GM19239 (cell line): ENCODE measurements around the gene GNAT1.

Source experiments
- DNase-seq: peaks from one replicate; pipeline ENCODE4 v3.0.0; 2011; ENCODE audit warnings: low spot score; ENCODE audit not compliant: insufficient read length
- FAIRE-seq: peaks from 2 replicates; lab custom pipeline; 2011; peaks lifted over from hg19 to GRCh38; lab: Jason Lieb, UNC

Gene GNAT1

DNA sequence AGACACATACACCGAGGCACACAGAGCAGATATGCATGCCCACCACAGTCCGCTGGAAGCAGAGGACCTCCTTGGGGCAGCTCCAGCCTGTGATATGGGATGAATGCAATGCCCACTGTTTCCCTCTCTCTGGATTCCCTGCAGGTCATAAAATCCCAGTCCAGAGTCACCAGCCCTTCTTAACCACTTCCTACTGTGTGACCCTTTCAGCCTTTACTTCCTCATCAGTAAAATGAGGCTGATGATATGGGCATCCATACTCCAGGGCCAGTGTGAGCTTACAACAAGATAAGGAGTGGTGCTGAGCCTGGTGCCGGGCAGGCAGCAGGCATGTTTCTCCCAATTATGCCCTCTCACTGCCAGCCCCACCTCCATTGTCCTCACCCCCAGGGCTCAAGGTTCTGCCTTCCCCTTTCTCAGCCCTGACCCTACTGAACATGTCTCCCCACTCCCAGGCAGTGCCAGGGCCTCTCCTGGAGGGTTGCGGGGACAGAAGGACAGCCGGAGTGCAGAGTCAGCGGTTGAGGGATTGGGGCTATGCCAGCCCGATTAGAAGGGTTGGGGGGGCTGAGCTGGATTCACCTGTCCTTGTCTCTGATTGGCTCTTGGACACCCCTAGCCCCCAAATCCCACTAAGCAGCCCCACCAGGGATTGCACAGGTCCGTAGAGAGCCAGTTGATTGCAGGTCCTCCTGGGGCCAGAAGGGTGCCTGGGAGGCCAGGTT is at the start of gene GNAT1:
TSS of gene GNAT1 (plus strand) at position 675 of the 725 bp plus-strand sequence. CDS start 116 bp downstream, outside the sequence.
- no peak for FAIRE-seq
- DNase-seq: no peak

DNA sequence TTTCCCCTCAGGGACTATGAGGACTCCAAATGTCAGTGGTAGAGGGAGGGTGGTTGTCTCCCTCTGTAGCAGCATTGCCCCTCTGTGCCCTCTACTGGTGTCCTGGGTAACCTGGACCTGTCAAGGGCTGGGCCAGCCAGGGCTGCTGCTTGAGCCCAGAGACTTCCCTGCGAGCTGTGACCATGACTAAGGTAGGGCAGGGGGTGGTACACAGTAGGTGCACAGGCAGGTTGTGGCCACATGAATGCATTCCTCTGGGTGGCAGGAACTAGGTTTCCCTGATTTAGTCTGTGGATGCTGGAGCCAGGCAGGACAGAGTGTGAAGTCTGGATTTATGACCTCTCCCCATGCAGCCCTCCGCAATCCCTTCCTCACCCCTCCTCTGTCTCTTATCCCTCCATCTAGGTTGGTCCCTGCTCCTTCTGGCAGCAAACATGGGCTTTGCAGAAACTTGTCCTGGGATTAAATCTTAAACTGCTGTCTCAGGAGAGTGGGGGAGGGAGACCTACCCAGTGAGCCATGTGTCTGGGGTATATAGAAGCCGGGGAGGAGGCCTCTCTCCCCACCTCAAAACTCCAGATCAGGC is 45.0 kb upstream of the GNAT1 start:
- FAIRE-seq (no peak), DNase-seq (no peak)

DNA sequence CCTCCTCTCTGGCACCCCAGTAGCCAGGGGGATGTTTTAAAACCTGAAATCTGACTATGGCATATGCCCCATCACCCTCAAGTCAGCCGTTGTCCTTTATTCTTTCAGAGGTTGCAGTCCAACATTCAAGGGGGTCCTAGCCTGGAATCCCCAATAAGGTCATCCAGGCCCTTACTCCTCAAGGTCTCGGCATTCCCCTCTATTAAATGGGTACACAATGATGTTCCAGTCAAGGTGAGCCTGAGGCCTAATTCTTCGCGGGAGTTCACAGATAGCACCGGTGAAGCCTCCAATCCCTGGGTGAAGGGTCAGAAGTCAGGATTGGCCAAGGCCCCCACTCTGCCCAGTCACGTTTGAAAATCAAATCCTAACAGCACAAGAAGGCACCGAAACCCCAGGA is 44.4 kb upstream of the GNAT1 start:
- no peak for FAIRE-seq
- no peak for DNase-seq

DNA sequence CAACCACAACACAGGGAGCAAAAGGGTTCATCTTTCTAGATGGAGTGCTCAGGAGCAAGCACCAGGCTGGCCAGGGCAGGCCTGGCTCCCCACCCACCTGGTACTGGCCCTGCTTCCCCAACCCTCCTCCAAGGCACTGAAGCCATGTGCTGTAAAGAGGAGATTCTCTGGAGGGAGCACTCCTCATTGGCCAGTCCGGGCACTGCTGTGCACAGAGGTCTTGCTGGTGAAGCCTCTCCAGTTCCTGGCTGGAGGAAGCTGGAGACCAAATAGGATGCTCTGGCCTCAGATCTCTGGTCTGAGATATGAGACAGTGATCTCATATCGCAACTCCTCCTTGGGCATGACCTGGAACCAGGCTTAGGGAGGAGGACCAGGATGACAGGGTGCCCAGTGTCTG is 44.0 kb upstream of the GNAT1 start:
- FAIRE-seq: no peak
- DNase-seq: no peak

DNA sequence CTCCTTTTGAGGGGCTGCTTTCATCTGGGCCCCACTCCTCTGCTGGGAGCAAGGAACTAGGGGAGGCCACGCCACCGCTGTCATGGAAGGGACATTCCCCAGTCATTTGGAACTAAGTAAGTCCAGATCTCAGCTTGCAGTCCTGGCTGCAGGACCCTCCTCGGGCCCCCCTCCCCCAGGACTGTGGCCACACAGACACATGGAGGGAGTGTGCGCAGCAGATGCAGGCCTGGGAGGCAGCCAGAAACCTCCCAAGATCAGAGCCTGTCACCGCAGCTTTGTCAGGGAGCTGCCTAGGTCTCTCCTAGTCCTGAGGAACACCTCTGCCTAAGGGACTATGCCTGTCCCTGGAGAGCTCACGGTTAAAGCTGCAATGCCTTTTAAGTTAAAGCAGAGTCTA is 43.5 kb upstream of the GNAT1 start:
- no peak for FAIRE-seq
- no peak for DNase-seq

DNA sequence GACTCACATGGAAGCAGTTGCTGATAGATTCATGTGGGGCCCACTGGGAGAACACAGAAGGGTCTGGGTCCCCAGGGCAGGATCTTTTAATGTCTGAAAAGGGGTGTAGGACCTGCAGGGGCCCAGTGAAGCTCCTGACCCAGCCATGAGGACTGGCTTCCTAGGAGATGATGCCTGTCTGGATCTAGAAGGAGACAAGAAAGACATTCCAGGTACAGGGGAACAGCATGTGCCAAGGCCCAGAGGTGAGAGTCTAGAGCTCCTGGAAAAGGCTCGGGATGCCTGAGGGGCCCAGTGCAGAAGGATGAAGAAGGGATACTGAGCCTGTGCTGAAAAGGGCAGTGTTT is 41.0 kb upstream of the GNAT1 start:
- DNase-seq (no peak), FAIRE-seq (no peak)

DNA sequence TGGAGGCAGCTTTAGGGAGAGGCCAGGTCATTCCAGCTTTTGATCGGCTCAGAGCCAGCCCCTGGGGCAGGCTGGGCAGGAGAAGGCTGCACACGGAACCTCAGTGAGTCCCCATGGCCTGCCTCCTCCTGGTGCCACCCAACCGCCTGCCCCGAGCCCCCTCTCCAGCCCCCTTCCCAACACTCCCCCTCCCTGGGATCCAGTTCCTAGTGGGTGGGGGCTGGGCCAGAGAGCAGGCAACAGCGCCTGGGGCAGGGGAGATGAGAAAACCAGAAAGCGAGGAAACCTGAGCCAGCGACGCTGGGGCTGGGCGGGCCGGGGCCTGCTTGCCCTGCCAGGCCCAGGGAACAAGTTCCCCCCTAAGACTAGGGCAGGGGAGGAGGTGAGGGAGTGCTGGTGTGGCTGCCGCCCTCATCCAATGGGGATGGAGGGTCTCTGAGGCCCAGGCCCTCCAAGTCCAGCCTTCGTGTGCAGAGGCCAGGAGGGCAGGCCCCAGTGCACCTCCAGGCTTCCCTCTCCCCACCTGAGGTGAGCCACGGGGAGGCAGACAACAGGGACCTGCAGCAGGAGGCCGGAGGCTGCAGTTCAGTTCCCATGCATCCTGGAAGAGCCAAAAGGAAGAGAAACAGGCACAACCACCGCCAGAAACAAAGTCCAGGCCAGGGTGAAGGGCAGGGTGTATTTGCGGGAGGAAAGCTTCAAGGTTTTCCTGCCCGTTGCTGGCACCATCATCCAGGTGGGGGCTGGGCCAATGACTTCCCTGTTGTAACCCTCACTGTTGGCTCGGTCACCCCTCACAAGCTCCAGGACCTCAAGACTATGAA is 40.3 kb upstream of the GNAT1 start:
- FAIRE-seq (no peak), DNase-seq (no peak)

DNA sequence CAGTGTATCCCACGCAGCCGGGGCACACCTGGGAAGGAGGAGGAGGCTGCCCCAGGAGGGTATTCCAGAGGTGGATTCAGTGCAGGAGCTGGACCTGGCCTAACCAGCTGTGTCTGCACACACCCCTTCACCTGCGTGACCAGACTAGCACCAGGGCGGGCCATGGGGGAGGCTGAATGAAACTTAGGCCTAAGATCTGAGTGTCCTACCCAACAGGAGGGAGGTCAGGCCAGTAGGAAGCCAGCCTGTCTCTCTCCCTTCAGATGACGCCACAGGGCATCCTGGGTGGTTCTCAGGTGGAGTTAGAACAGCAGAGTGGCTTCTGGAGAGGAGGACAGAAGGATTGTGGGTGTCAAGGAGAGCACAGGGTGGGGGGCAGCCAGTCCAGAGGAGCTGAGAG is 39.7 kb upstream of the GNAT1 start:
- FAIRE-seq: no peak
- no peak for DNase-seq

DNA sequence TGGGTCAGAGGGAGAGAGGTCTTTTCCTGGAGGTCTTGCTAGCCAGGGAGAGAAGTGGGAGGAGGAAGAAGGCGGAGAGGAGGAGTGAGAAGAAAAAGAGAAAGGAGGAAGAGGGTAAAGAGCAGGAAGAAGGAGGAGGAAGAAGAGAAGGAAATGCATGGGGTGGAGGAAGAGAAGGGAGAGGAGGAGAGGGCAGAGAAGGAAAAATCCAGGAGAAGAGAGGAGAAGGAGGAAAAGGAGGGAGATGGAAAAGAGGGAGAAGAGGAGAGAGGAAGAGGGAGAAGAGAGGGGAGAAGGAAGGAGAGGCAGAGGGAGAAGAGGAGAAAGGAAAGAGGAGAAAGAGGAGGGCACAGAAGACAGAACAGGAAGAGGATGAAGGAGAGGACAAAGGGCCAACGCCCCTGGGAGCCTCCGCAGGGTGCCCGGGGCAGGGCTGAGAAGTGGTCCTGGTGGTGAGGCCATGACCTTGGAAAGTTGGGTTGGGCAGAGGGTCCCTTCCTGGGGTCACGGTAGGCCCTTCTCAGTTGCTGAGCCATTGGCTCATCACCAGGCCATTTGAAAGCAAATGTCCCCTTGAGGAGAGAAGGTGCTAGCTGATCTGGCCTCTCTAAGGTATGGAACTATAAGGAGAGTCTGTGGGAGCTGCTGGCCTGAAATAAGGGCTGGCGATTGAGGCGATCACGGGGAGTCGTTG is 37.5 kb upstream of the GNAT1 start:
- no peak for FAIRE-seq
- no peak for DNase-seq

DNA sequence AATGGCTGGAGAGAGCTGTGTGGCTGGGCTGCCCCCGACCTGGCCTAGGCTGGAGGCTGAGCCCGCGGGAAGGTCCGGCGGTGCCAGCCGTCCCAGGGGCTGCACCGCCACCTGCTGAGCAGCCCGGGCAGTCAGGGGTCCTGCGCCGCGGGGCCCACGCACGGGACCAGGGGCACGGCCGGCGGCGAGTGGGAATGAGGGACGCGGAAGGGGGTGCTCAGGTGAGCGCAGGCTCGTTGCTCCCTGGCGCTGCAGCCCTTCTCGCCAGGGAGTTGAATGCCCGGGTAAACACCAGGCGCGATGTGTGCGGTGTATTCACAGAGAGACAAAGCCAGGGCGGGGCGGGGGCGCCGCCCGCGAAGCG is 37.0 kb upstream of the GNAT1 start:
- FAIRE-seq (no peak), DNase-seq (peak; percentile 30)

DNA sequence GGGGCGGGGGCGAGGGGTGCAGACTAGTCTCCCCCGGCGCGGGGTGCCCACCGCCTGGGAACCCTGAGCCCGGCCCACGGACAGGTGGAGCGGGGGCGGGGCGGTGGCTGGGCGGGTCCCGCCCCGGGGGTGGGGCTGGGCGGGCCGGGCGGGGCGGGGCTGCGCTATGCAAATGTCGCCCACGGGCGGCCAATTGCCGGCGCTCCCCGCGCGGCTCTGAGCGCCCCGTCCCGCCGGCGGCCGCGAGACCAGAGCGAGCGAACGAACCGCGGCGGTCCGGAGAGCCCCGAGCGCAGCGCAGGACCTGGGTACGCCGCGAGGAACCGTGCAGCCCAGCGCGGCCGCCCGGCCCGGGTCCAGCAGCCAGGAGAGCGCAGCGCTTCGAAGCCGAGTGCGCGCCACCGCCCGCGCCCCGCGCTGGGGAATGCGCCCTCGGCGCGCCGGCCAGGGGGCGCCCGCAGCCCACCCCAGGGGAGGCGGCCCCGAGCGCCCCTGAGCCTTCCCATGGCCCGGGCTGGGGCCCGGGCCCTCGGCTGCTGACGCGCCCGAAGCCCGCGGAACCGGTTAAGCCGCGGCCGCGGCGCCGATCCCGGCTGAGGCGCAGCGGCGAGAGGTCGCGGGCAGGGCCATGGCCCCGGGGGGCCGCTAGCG is 36.4 kb upstream of the GNAT1 start, which contains the start of gene SEMA3F:
TSS of gene SEMA3F (plus strand) at position 485 of the 651 bp plus-strand sequence. CDS start 4,299 bp downstream, outside the sequence.
- FAIRE-seq (peak; percentile 28), DNase-seq (peak; percentile 95)

DNA sequence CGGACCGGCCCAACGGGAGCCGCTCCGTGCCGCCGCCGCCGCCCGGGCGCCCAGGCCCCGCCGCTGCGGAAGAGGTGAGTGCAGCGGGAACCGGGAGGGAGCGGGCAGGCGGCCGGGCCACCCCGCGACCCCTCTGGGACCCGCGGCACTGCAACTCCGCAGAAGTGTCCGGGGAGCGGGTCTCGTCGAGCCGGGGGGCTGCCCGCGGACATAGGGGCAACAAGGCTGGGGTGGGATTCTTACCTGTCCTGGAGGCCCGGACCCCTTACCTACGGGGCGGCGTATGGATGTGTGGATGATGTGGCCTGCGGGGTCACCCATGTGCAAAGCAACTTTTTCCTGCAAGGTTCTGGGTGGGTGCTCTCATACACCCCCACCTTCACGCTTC is 35.9 kb upstream of the GNAT1 start:
- DNase-seq (peak; percentile 31), FAIRE-seq (no peak)

DNA sequence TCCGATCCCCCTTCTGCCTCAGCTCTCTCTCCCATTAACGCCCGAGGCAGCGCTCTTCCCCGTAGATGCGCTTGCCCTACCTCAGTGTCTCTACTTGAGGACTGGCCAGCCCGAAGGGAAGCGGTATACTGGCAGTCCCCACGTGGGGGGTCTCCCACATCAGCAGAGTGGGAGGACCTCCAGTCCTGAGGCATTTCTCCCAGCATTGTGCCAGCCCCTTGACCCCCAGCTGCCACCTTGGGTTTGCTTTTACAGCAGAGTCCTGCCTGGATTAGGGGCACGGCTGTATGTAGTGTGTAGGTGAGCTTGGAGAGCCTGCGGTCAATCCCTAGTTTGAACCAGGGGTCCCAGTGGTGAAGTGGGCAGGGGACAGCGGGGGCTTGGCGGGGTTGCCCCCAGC is 35.5 kb upstream of the GNAT1 start:
- FAIRE-seq (no peak), DNase-seq (no peak)

DNA sequence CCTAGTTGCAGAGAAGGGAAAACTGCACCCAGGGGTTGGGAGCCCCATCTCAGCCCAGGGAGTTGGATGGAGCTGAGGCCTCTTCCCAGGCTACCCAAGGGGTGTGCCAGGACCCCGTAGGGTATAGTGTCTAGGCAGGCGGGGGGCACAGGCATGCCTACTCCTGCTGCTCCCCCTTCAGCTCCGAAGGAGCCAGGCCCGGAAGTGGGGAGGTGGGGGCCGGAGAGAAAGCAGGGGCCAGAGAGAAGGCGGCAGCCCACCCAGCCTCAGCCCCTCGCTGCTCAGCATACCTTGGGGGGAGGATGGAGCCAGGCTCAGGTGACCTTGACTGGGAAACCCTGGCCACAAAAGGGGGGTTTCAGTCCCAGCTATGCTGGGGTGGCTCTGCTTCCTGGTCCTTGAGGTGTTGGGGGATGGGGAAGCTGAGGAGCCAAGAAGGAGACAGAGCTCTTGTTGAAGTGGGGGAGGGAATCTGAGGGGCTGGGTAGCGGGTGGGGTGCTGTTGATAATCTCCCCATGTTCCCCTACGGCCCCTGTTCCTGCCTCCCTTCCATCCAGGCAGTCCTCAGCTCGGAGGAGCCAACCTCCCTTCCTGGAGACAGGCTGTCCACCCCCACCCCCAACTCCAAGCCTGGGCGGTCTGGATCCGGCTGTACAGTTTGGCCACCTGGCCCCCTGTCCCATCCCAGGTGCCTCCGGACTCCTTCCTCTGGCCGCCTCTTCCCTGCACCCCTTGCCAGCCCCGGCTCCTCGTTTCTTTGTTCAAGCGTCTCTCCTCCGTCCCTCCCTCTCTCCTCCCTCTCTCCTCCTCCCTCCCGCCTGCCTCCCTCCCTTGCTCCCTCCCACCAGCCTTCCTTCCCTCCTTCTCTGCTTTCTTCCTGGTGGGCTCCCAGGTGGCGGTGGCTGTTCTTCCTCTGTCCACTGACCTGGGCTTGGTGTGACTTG is 34.6 kb upstream of the GNAT1 start:
- FAIRE-seq: no peak
- no peak for DNase-seq

DNA sequence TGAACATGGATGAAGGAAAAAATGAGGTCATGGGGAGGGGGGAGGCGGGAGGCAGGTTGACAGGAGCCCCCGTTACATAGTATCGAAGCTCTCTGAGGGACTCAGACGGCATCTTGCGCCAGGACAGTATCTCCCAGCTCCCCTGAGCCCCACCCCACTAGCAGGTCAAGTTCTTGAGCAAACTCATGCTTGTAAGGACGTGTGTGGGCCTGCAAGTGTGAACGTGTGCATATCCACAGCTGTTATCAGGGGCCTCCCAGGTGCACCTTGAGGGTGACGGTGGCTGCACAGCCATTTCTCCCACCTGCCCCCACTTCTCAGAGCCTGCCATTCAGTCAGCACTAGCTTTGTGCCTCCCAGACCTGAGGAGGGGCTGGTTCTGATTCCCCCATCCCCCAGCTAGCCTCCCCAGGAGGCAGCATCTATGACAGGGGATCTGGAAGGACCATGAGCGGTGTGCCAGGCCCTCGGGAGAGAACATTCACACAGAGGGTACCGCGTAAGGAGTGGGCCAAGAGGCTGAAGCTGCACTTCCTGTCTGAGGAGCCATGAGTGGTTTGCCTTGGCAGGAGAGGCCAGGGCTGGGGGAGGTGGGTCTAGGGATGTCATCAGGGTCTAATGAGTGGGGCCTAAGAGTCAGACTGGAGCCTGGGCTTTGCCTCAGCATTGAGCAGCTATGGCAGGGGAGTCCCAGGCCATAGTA is 33.4 kb upstream of the GNAT1 start:
- no peak for DNase-seq
- FAIRE-seq: no peak

DNA sequence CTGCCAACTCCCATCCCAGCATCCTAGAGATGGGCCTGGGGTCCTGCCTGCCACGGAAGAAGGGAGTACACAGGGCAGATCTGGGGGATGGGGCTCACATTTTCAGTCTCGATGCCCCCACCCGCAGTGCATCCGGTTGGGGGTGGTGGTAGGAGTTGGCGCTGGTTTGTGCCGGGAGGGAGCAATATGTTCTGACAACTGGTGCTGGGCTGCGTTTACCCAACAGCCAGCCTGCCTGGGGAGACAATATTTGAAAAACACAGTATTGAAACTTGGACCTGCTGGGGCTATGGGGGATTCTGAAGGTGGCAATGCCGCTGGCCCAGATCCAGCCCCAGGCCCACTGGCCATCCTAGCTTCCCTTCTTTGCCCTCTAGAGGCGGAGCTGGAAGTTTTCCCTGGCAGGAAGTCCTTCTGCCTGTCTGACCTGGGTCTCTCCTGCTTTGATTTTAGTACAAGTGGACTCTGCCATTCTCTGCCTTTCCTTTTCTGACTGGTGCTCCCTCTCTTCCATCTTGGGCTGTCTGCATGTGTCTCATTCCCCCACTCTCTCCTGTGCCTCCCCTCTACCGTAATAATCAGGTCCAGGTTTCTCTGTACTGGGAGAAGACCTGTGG is 32.8 kb upstream of the GNAT1 start:
- FAIRE-seq (no peak), DNase-seq (no peak)

DNA sequence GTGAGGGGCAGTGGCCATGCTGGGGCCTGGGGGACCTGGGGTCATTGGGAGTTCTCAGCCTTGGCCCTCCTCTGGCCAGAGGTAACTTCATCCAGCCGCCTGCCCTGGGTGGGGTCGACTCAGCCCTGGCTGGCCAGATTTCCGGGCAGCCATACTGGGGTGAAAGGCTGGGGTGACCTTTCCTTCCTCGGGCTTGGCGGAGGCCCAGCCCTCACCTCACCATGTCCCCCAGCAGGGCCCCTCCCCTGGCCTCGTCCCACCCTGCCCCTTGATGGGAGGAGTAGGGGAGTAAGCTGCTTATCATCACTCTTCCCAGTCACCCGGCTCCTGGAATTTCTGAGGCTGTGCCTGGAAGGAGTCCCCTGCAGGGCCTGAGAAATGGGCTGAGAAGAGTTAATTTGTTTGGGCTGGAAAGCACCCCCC is 30.8 kb upstream of the GNAT1 start:
- DNase-seq (no peak), FAIRE-seq (no peak)

DNA sequence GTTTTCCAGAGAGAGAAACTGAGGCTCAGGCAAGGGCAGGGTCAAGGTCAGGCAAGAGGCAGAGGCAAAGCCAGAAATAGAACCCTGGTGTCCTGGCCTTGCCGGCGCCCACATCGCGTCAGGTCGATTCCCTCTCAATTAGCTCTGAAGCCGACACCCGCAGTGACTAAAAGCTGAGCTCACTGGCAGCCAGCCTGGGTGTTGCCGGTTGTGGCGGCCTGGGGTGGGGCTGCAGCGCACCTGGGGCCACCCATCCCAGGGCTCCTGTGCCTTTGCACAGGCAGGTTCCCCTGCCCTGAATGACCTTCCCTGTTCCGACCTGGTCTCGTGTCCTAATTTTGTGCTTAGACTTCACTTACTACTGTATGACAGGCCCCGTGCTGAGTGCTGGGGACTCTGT is 30.1 kb upstream of the GNAT1 start:
- no peak for FAIRE-seq

More for the DNA sequence above, 30.1 kb upstream of the GNAT1 start:
- no peak for DNase-seq
